Ectodermal cell (in vitro differentiated cells): ENCODE measurements around the gene EIF3I.
"Not testable (repeated sequence)": the region's sequence is repeated elsewhere in the genome, so short reads cannot be mapped to it uniquely, and the experiment has no call there.

ENCODE experiments used
- H3K27ac ChIP-seq: 2 replicates; pipeline ENCODE4 v1.7.0; 2013; ENCODE audit warnings: mild to moderate bottlenecking, low read depth, low read length; ENCODE audit not compliant: insufficient read depth, poor library complexity, severe bottlenecking
- H3K27me3 ChIP-seq: 2 replicates; pipeline ENCODE4 v1.7.0; 2013; ENCODE audit warnings: mild to moderate bottlenecking, low read length; ENCODE audit not compliant: insufficient read depth, control insufficient read depth, poor library complexity, severe bottlenecking
- H3K36me3 ChIP-seq: one replicate; pipeline ENCODE4 v1.7.0; 2013; ENCODE audit warnings: low read length; ENCODE audit not compliant: control insufficient read depth, insufficient read depth
- H3K4me1 ChIP-seq: one replicate; pipeline ENCODE4 v1.7.0; 2013; ENCODE audit warnings: low read length; ENCODE audit not compliant: control insufficient read depth, insufficient read depth
- H3K4me3 ChIP-seq: 2 replicates; pipeline ENCODE4 v1.7.0; 2013; ENCODE audit warnings: low read depth, low read length, control low read depth; ENCODE audit not compliant: insufficient read depth
- H3K9me3 ChIP-seq: 2 replicates; pipeline ENCODE4 v1.7.0; 2013; ENCODE audit warnings: mild to moderate bottlenecking, low read length, moderate library complexity; ENCODE audit not compliant: control insufficient read depth
- WGBS, 2 experiments: methylation state at CpG; one replicate each; pipeline ENCODE4 v1.1.7; 2013; ENCODE audit warnings: missing lambda C conversion rate in 2 of 2; 5-methylcytosine and 5-hydroxymethylcytosine counted together

Gene EIF3I

GRCh38 chr1:32247452-32247851 lies 25.2 kb downstream of the EIF3I start:
- no peaks in the 10 kb centered on the region for H3K27me3 ChIP-seq
- H3K36me3 ChIP-seq: no peaks in the 10 kb centered on the region
- no peak overlapping the region for H3K4me3 ChIP-seq
- no peak overlapping the region for H3K27ac ChIP-seq
- H3K4me1 ChIP-seq: peaks cover 7% of the 10 kb centered on the region
- WGBS, 2 experiments: 94 to 95% methylated on average over 12 of the region's 12 CpGs
- no peaks in the 10 kb centered on the region for H3K9me3 ChIP-seq

GRCh38 chr1:32247983-32248889 lies 26.0 kb downstream of the EIF3I start:
- H3K27ac ChIP-seq: no peak overlapping the region
- H3K9me3 ChIP-seq: no peaks in the 10 kb centered on the region
- H3K27me3 ChIP-seq: no peaks in the 10 kb centered on the region
- no peaks in the 10 kb centered on the region for H3K36me3 ChIP-seq
- peak overlapping the region; percentile 24 for H3K4me3 ChIP-seq
- WGBS, 2 experiments: 7 to 8% methylated on average over 31 of the region's 31 CpGs
- H3K4me1 ChIP-seq: peaks cover 4% of the 10 kb centered on the region

- Histone ChIP-seq H3K4me3 (no peak overlapping the region), H3K9me3 (no peaks in the 10 kb centered on the region), H3K36me3 (no peaks in the 10 kb centered on the region), H3K27me3 (no peaks in the 10 kb centered on the region), H3K4me1 (peaks cover 4% of the 10 kb centered on the region), H3K27ac (no peak overlapping the region)
- WGBS, 2 experiments: 74 to 79% methylated on average over 9 of the region's 9 CpGs
Measured at GRCh38 chr1:32249831-32250525, 27.8 kb downstream of the EIF3I start.

- Histone ChIP-seq H3K9me3 (no peaks in the 10 kb centered on the region), H3K27ac (no peak within 1 kb of the TSS), H3K27me3 (no peaks in the 10 kb centered on the region), H3K36me3 (no peaks in the 10 kb centered on the region), H3K4me1 (peaks cover 4% of the 10 kb centered on the region), H3K4me3 (no peak within 1 kb of the TSS)
- 88 to 91% methylated on average over 25 of the region's 25 CpGs for WGBS, 2 experiments
Measured at GRCh38 chr1:32250893-32251716, 28.9 kb downstream of the EIF3I start, which contains the start of gene LCK. LCK (plus strand) TSS chr1:32251265; CDS start chr1:32274330, 23,065 bp downstream.

- Histone ChIP-seq H3K27ac (no peak overlapping the region), H3K36me3 (no peaks in the 10 kb centered on the region), H3K4me3 (no peak overlapping the region), H3K27me3 (no peaks in the 10 kb centered on the region), H3K4me1 (no peaks in the 10 kb centered on the region), H3K9me3 (no peaks in the 10 kb centered on the region)
- WGBS, 2 experiments: 94 to 95% methylated on average over 10 of the region's 10 CpGs
Measured at GRCh38 chr1:32255072-32256071, 33.2 kb downstream of the EIF3I start.

GRCh38 chr1:32256473-32257226 lies 34.4 kb downstream of the EIF3I start:
- Histone ChIP-seq H3K27me3 (no peaks in the 10 kb centered on the region), H3K36me3 (no peaks in the 10 kb centered on the region), H3K4me3 (no peak overlapping the region), H3K9me3 (no peaks in the 10 kb centered on the region), H3K27ac (no peak overlapping the region), H3K4me1 (no peaks in the 10 kb centered on the region)
- 89 to 93% methylated on average over 9 of the region's 9 CpGs for WGBS, 2 experiments

- WGBS, 2 experiments: 94 to 95% methylated on average over 6 of the region's 6 CpGs
- no peaks in the 10 kb centered on the region for H3K9me3 ChIP-seq
- H3K4me1 ChIP-seq: no peaks in the 10 kb centered on the region
- H3K27ac ChIP-seq: no peak overlapping the region
- no peaks in the 10 kb centered on the region for H3K27me3 ChIP-seq
- no peak overlapping the region for H3K4me3 ChIP-seq
- no peaks in the 10 kb centered on the region for H3K36me3 ChIP-seq
Measured at GRCh38 chr1:32257227-32257508, 35.0 kb downstream of the EIF3I start.

- WGBS, 2 experiments: 92 to 95% methylated on average over 3 of the region's 4 CpGs
- H3K4me1 ChIP-seq: not testable (repeated sequence)
Measured at GRCh38 chr1:32263236-32263593, 41.0 kb downstream of the EIF3I start.

GRCh38 chr1:32263744-32264143 lies 41.5 kb downstream of the EIF3I start:
- no peak overlapping the region for H3K4me3 ChIP-seq
- H3K27ac ChIP-seq: no peak overlapping the region
- H3K36me3 ChIP-seq: no peaks in the 10 kb centered on the region
- no peaks in the 10 kb centered on the region for H3K9me3 ChIP-seq
- 92 to 97% methylated on average over 3 to 4 of the region's 4 CpGs for WGBS, 2 experiments
- H3K27me3 ChIP-seq: no peaks in the 10 kb centered on the region
- no peaks in the 10 kb centered on the region for H3K4me1 ChIP-seq

More at GRCh38 chr1:32263236-32263593, 41.0 kb downstream of the EIF3I start:
- not testable (repeated sequence) for H3K4me3 ChIP-seq, H3K9me3 ChIP-seq, H3K36me3 ChIP-seq, H3K27ac ChIP-seq, H3K27me3 ChIP-seq
